Right lobe of liver (tissue), 6 donors: ENCODE results near the gene C5AR2. TPM values are rescaled to one million over a fixed set of nuclear protein-coding genes. Genes with fewer than 3 reads are reported as not detected.
"Not testable (repeated sequence)": the region's sequence is repeated elsewhere in the genome, so short reads cannot be mapped to it uniquely, and the experiment has no call there.

Source experiments
- ATAC-seq, 4 donors: fragments of 200-7000 bp; cut with Tn5 transposase; one replicate each; pipeline ENCODE4 v1.9.1; 2020; ENCODE audit warnings: mild to moderate bottlenecking in 4 of 4, moderate library complexity in 4 of 4
- DNase-seq, 3 donors: peaks; one replicate each; pipeline ENCODE4 v3.0.0-alpha.2; 2020
- H3K27ac ChIP-seq, 3 donors: fragments of 200-600 bp; one replicate each; pipeline ENCODE4 v1.8.0; 2022
- H3K27me3 ChIP-seq, 2 donors: fragments of 200-600 bp; one replicate each; pipeline ENCODE4 v1.8.0; 2022
- H3K36me3 ChIP-seq, 4 donors: fragments of 200-600 bp; sonication (generic) in 1 of 4; one replicate each; pipeline versions ENCODE4 v1.5.1 to v1.8.0; 2017 to 2022; ENCODE audit warnings: control low read depth in 1 of 4
- H3K4me1 ChIP-seq, 4 donors: fragments of 200-600 bp; sonication (generic) in 1 of 4; one replicate each; pipeline versions ENCODE4 v1.5.1 to v1.8.0; 2017 to 2022; ENCODE audit warnings: control low read depth in 1 of 4
- H3K4me3 ChIP-seq, 3 donors: fragments of 200-600 bp; one replicate each; pipeline ENCODE4 v1.8.0; 2022
- H3K9me3 ChIP-seq, 4 donors: fragments of 200-600 bp; sonication (generic) in 1 of 4; one replicate each; pipeline versions ENCODE4 v1.5.1 to v1.8.0; 2017 to 2022; ENCODE audit warnings: control low read depth in 1 of 4
- CTCF ChIP-seq, 4 donors: fragments of 200-600 bp in 3 of 4; fragments of 450-650 bp in 1 of 4; IDR thresholded peaks; one replicate each; pipeline versions ENCODE4 v1.5.1 to v1.8.0; 2016 to 2022; ENCODE audit warnings: antibody characterized with exemption in 4 of 4, mild to moderate bottlenecking in 2 of 4
- POLR2A ChIP-seq: fragments of 450-650 bp; IDR thresholded peaks from one replicate; pipeline ENCODE4 v1.6.1; 2017; ENCODE audit warnings: antibody characterized with exemption, mild to moderate bottlenecking
- WGBS: methylation state at CpG from one replicate; pipeline ENCODE4 v1.1.6; 2018; ENCODE audit warnings: low coverage, low lambda C conversion rate; ENCODE audit not compliant: insufficient coverage; ENCODE audit errors: missing lambda C conversion rate; 5-methylcytosine and 5-hydroxymethylcytosine counted together
- intact Hi-C, 2 donors: fragments of 100-400 bp; cut with DNase I; formaldehyde crosslinking; loops; one replicate each; pipeline versions ENCODE4 v1.11.2 to v1.14.1; 2022
- total RNA-seq, 6 experiments: library from RNA; depleted of rRNA in 2 of 6; stranded (reverse); fragments of >200 nt in 2 of 6; fragmentation: NEBNext Ultra II Directional in 3 of 6; extraction: Animal tissue kit (Norgen Biotek cat#: 25700) in 3 of 6; gene quantifications; one replicate each; pipeline versions ENCODE4 v1.1.0 to v1.2.4, GENCODE V29; 2016 to 2023
- donor health status: DM: no; HTN: yes; CAD: no.
- donor health status: DM: no; HTN: no; CAD: no.
- donor health status: DM: no; HTN: no; CAD: no.
- donor health status: DM: no; HTN: yes; CAD: no.
- donor health status: DM: no; HTN: yes; CAD: no.

Gene C5AR2
- total RNA-seq, 6 experiments from 2014 or later = 1.1 to 6.6 (median 3.7) TPM

- TF ChIP-seq POLR2A (no peak), CTCF (IDR thresholded peaks at IDR 0.05) (no peak)
- H3K9me3 ChIP-seq = no peaks in the 10 kb centered on the region
- peaks cover 0 to 48% (median 8%) of the 10 kb centered on the region in 4 donors for H3K36me3 ChIP-seq
- no peaks in the 10 kb centered on the region for H3K27me3 ChIP-seq
- ATAC-seq (no peak), DNase-seq (no peak)
- WGBS = 100% methylated on average over 3 of the region's 23 CpGs
- intact Hi-C loops = no loop called here
- no peak overlapping the region for H3K27ac ChIP-seq
- no peak overlapping the region for H3K4me3 ChIP-seq
- H3K4me1 ChIP-seq = peaks cover 0 to 13% (median 3%) of the 10 kb centered on the region in 4 donors
Measured at GRCh38 chr19:47379381-47379938, 47.5 kb downstream of the C5AR2 start.

DNA sequence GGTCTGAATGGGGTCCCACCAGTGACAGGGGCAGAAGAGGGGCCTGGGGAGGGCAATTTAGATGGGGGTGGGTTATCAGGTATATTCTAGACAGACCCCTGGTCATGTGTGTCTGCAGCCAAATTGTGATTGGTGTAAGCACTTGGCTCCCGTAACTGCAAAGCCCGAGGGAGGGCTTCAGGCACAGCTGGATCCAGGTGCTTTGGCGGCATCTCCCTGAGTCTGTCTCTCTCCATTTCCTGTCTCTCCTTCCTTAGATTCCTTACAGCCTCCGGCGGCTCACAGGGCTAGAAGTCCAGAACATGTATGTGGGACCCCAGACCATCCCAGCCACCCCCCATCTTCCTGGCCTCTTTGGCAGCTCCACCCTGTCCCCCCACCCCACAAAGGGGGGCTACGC is 48.6 kb downstream of the C5AR2 start:
- H3K27ac ChIP-seq = no peak overlapping the region
- H3K4me3 ChIP-seq = no peak overlapping the region
- 100% methylated on average over 1 of the region's 6 CpGs for WGBS
- ATAC-seq (no peak), DNase-seq (no peak)
- TF ChIP-seq POLR2A (no peak), CTCF (IDR thresholded peaks at IDR 0.05) (no peak)
- intact Hi-C loops = no loop called here
- peaks cover 0 to 38% (median 8%) of the 10 kb centered on the region in 4 donors for H3K36me3 ChIP-seq
- H3K9me3 ChIP-seq = no peaks in the 10 kb centered on the region
- H3K27me3 ChIP-seq = no peaks in the 10 kb centered on the region
- peaks cover 0 to 13% (median 3%) of the 10 kb centered on the region in 4 donors for H3K4me1 ChIP-seq

GRCh38 chr19:47381121-47381520 is 49.1 kb downstream of the C5AR2 start:
- Histone ChIP-seq H3K4me1 (peaks cover 0 to 11% (median 3%) of the 10 kb centered on the region in 4 donors), H3K27me3 (no peaks in the 10 kb centered on the region), H3K36me3 (peaks cover 0 to 32% (median 8%) of the 10 kb centered on the region in 4 donors), H3K4me3 (no peak overlapping the region), H3K9me3 (no peaks in the 10 kb centered on the region), H3K27ac (no peak overlapping the region)
- DNase-seq (no peak), ATAC-seq (no peak)
- intact Hi-C loops = no loop called here
- 80% methylated on average over 1 of the region's 14 CpGs for WGBS
- TF ChIP-seq CTCF (IDR thresholded peaks at IDR 0.05) = no peak
- TF ChIP-seq POLR2A = no peak

- peak in 1 of 3 donors; percentile 75 for DNase-seq
- H3K4me3 ChIP-seq = no peak overlapping the region
- H3K27me3 ChIP-seq = no peaks in the 10 kb centered on the region
- intact Hi-C loops = no loop called here
- peaks cover 0 to 26% (median 7%) of the 10 kb centered on the region in 4 donors for H3K36me3 ChIP-seq
- 71% methylated on average over 4 of the region's 11 CpGs for WGBS
- peak in 3 of 4 donors; percentile 22 to 35 (median 27) for ATAC-seq
- TF ChIP-seq POLR2A = no peak
- no peak for TF ChIP-seq CTCF (IDR thresholded peaks at IDR 0.05)
- no peaks in the 10 kb centered on the region for H3K9me3 ChIP-seq
- peaks cover 0 to 4% (median 2%) of the 10 kb centered on the region in 4 donors for H3K4me1 ChIP-seq
- H3K27ac ChIP-seq = no peak overlapping the region
Measured at GRCh38 chr19:47381653-47382279, 49.8 kb downstream of the C5AR2 start.

- intact Hi-C loops, H3K27ac ChIP-seq: not testable (repeated sequence)
- WGBS = 69% methylated on average over 4 of the region's 5 CpGs
Measured at GRCh38 chr19:47383890-47384289, 51.9 kb downstream of the C5AR2 start.

GRCh38 chr19:47384533-47384932 is 52.6 kb downstream of the C5AR2 start:
- intact Hi-C loops, H3K27me3 ChIP-seq, ATAC-seq, H3K4me1 ChIP-seq, H3K4me3 ChIP-seq, H3K9me3 ChIP-seq, DNase-seq, H3K27ac ChIP-seq: not testable (repeated sequence)
- WGBS = 88% methylated on average over 3 of the region's 4 CpGs
- peaks cover 0 to 22% (median 7%) of the 10 kb centered on the region in 4 donors for H3K36me3 ChIP-seq

More at GRCh38 chr19:47383890-47384289, 51.9 kb downstream of the C5AR2 start:
- not testable (repeated sequence) for DNase-seq, H3K4me3 ChIP-seq, ATAC-seq, H3K27me3 ChIP-seq, H3K9me3 ChIP-seq, H3K4me1 ChIP-seq
- peaks cover 0 to 22% (median 7%) of the 10 kb centered on the region in 4 donors for H3K36me3 ChIP-seq

DNA sequence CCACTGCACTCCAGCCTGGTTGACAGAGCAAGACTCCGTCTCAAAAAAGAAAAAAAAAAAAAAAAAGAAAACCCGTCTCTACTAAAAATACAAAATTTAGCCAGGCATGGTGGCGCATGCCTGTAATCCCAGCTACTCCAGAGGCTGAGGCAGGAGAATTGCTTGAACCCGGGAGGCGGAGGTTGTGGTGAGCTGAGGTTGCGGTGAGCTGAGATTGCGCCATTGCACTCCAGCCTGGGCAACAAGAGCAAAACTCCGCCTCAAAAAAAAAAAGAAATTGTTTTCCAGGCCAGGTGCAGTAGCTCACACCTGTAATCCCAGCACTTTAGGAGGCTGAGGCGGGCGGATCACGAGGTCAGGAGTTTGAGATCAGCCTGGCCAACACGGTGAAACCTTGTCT is 54.6 kb downstream of the C5AR2 start:
- intact Hi-C loops, ATAC-seq: not testable (repeated sequence)
- WGBS = 70% methylated on average over 11 of the region's 12 CpGs

More for the DNA sequence above, 54.6 kb downstream of the C5AR2 start:
- H3K27ac ChIP-seq, H3K36me3 ChIP-seq, H3K9me3 ChIP-seq, H3K27me3 ChIP-seq, DNase-seq, H3K4me3 ChIP-seq, H3K4me1 ChIP-seq: not testable (repeated sequence)
